Loucy (cell line): Measurements from ENCODE around the gene TTC29.
"Not testable (repeated sequence)": the region's sequence is repeated elsewhere in the genome, so short reads cannot be mapped to it uniquely, and the experiment has no call there.

ENCODE experiments used
- EZH2phosphoT487 ChIP-seq: fragments of 200-600 bp; IDR thresholded peaks from 2 replicates; pipeline ENCODE4 v1.6.1; 2018; ENCODE audit warnings: antibody characterized with exemption, mild to moderate bottlenecking, moderate library complexity, borderline replicate concordance
- TF ChIP-seq, protein P1 (sequence below): fragments of 200-600 bp; sonication (generic); conservative IDR thresholded peaks from 2 replicates; pipeline ENCODE4 v1.5.1; 2014; ENCODE audit warnings: mild to moderate bottlenecking, antibody characterized with exemption, low read length

DNA sequence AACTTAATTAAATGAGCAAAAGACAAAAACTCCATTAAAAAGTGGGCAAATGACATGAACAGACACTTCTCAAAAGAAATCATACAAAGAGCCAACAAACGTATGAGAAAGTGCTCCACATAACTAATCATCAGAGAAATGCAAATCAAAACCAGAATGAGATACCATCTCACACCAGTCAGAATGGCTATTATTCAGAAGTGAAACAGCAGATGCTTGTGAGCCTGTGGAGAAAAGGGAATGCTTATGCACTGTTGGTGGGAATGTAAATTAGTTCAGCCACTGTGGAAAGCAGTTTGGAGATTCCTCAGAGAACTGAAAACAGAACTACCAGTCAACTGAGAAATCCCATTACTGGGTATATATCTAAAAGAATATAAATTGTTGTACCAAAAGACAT lies 222.1 kb downstream of the TTC29 start:
- TF ChIP-seq, protein P1, sequence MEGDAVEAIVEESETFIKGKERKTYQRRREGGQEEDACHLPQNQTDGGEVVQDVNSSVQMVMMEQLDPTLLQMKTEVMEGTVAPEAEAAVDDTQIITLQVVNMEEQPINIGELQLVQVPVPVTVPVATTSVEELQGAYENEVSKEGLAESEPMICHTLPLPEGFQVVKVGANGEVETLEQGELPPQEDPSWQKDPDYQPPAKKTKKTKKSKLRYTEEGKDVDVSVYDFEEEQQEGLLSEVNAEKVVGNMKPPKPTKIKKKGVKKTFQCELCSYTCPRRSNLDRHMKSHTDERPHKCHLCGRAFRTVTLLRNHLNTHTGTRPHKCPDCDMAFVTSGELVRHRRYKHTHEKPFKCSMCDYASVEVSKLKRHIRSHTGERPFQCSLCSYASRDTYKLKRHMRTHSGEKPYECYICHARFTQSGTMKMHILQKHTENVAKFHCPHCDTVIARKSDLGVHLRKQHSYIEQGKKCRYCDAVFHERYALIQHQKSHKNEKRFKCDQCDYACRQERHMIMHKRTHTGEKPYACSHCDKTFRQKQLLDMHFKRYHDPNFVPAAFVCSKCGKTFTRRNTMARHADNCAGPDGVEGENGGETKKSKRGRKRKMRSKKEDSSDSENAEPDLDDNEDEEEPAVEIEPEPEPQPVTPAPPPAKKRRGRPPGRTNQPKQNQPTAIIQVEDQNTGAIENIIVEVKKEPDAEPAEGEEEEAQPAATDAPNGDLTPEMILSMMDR: not testable (repeated sequence)
- not testable (repeated sequence) for TF ChIP-seq EZH2phosphoT487
